Right cardiac atrium (tissue), 5 donors: ENCODE data around the gene ZGRF1. TPM values are rescaled to one million over a fixed set of nuclear protein-coding genes. Genes with fewer than 3 reads are reported as not detected.
"Not testable (repeated sequence)": the region's sequence is repeated elsewhere in the genome, so short reads cannot be mapped to it uniquely, and the experiment has no call there.

Source experiments
- ATAC-seq, 2 donors: fragments of 200-7000 bp; cut with Tn5 transposase; one replicate each; pipeline versions ENCODE4 v1.8.0 to v1.9.1; 2020; ENCODE audit warnings: moderate library complexity in 2 of 2, mild to moderate bottlenecking in 1 of 2
- DNase-seq, 3 donors: peaks; one replicate each; pipeline ENCODE4 v3.0.0-alpha.2; 2020
- H3K27ac ChIP-seq: one replicate; pipeline ENCODE4 v1.5.1; 2013; ENCODE audit warnings: mild to moderate bottlenecking, low read length, control low read depth, moderate library complexity
- H3K27me3 ChIP-seq: one replicate; pipeline ENCODE4 v1.6.1; 2013; ENCODE audit not compliant: control insufficient read depth, insufficient read depth
- H3K4me1 ChIP-seq: one replicate; pipeline ENCODE4 v1.6.1; 2013; ENCODE audit warnings: low read length; ENCODE audit not compliant: control insufficient read depth, insufficient read depth
- H3K4me3 ChIP-seq: one replicate; pipeline ENCODE4 v1.5.1; 2013; ENCODE audit warnings: low read length, control low read depth
- H3K9me3 ChIP-seq: one replicate; pipeline ENCODE4 v1.6.1; 2013; ENCODE audit warnings: low read length; ENCODE audit not compliant: control insufficient read depth
- WGBS: extraction: QIAGEN DNeasy Blood & Tissue Kit; methylation state at CpG from one replicate; pipeline ENCODE4 v1.1.7; 2013; 5-methylcytosine and 5-hydroxymethylcytosine counted together
- intact Hi-C, 4 donors: fragments of 100-400 bp; cut with DNase I; formaldehyde crosslinking; loops; one replicate each; pipeline versions ENCODE4 v1.11.0 to v1.14.0; 2022 to 2023
- polyA plus RNA-seq: library from polyadenylated mRNA; stranded (reverse); fragments of 200-250 nt; gene quantifications from one replicate; pipeline ENCODE4 v1.2.3, GENCODE V29; 2013
- total RNA-seq, 4 donors: library from RNA; stranded (reverse); fragmentation: NEBNext Ultra II Directional; extraction: Animal tissue kit (Norgen Biotek cat#: 25700); gene quantifications; one replicate each; pipeline ENCODE4 v1.2.1, GENCODE V29; 2021
- donor health status: healthy with polysubstance abuse.
- donor health status: DM: no; HTN: yes; CAD: no.
- donor health status: DM: no; HTN: no; CAD: no.
- donor health status: DM: no; HTN: yes; CAD: no; lungs with severe emphysema.
- donor health status: DM: yes; HTN: yes; CAD: no.

The ZGRF1 gene
- total and polyA plus RNA-seq, 5 donors: 1.2 to 2.5 (median 2.4) TPM

- no peaks in the 10 kb centered on the region for H3K9me3 ChIP-seq
- H3K27me3 ChIP-seq: no peaks in the 10 kb centered on the region
- DNase-seq (no peak), ATAC-seq (no peak)
- no peak overlapping the region for H3K27ac ChIP-seq
- no peak overlapping the region for H3K4me3 ChIP-seq
- no peaks in the 10 kb centered on the region for H3K4me1 ChIP-seq
- intact Hi-C loops: no loop called here
These were observed 14.9 kb upstream of the ZGRF1 start for GRCh38 chr4:112651641-112652040.

DNA sequence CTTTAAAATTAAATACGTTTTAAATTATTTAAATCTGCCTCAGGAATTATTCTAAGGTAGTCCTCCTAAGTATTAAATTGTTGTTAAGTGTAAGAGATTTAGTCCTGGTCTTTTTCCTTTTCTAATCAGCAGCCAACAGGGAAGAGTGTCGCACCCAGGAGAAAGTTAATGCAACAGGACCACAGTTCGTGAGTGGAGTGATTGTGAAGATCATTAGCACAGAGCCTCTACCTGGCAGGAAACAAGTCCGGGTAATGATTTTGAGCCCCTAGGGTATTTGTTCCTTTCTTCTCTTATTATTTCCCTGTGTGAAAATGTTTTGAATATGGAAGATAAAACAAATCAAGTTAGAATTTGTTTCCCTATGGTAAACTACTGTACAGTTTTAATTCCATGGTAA is 13.6 kb upstream of the ZGRF1 start:
- no peak for ATAC-seq

GRCh38 chr4:112649055-112649408 is 12.3 kb upstream of the ZGRF1 start:
- no peaks in the 10 kb centered on the region for H3K27me3 ChIP-seq
- no peak for ATAC-seq
- H3K9me3 ChIP-seq: no peaks in the 10 kb centered on the region
- H3K4me1 ChIP-seq: no peaks in the 10 kb centered on the region
- intact Hi-C loops: no loop called here
- WGBS: 41% methylated on average over 2 of the region's 2 CpGs
- no peak overlapping the region for H3K4me3 ChIP-seq
- no peak for DNase-seq
- no peak overlapping the region for H3K27ac ChIP-seq

More for the DNA sequence above, 13.6 kb upstream of the ZGRF1 start:
- Histone ChIP-seq H3K27ac (no peak overlapping the region), H3K27me3 (no peaks in the 10 kb centered on the region), H3K4me1 (no peaks in the 10 kb centered on the region), H3K9me3 (no peaks in the 10 kb centered on the region), H3K4me3 (no peak overlapping the region)
- no peak for DNase-seq
- 58% methylated on average over 4 of the region's 4 CpGs for WGBS
- intact Hi-C loops: no loop called here

DNA sequence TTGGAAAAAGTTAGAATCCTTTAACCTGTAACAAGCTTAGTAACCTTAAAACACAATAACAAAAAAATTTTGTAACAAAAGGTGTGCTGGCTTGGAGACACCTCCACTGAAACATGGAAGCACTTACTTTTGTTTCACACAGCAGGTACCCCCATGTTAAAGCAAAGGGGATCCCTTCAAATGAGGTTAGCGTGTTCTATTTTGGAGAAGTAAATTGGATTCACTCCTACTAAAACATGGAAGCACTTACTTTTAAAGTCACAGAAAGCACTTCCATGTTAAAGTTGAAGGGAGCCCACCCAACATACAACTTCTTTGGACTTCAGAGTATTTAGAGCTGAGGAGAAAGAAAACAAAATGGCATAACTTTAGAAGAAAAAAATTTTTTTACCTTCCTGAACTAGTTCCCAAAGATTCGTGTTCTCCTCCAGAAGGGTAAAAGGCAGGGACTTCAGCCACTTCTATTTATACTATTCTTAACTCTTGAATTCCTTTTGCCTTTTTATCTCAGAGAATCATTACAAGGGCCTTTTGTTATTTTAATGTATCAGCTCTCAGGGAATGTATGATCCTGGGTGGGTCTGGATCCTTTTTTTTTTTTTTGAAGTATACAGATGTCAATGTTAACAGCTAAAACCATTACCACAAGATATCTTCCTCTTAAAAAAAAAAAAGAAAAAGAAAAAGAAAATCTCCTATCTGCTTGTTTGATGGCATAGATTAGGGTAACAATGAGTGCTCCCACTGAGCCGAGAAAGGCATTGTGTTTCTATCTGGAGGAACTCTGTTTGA is 11.8 kb upstream of the ZGRF1 start:
- H3K27ac ChIP-seq: no peak overlapping the region
- H3K27me3 ChIP-seq: no peaks in the 10 kb centered on the region
- no peaks in the 10 kb centered on the region for H3K4me1 ChIP-seq
- DNase-seq: no peak
- no peak overlapping the region for H3K4me3 ChIP-seq
- ATAC-seq: no peak
- intact Hi-C loops: no loop called here
- no peaks in the 10 kb centered on the region for H3K9me3 ChIP-seq
- WGBS: 58% methylated on average over 3 of the region's 3 CpGs

GRCh38 chr4:112647785-112648184 is 11.1 kb upstream of the ZGRF1 start:
- DNase-seq (no peak), ATAC-seq (no peak)
- intact Hi-C loops: no loop called here
- no peak overlapping the region for H3K27ac ChIP-seq
- H3K4me3 ChIP-seq: no peak overlapping the region
- H3K4me1 ChIP-seq: no peaks in the 10 kb centered on the region
- H3K9me3 ChIP-seq: no peaks in the 10 kb centered on the region
- H3K27me3 ChIP-seq: no peaks in the 10 kb centered on the region
- 38% methylated on average over 3 of the region's 3 CpGs for WGBS

- WGBS: 64% methylated on average over 6 of the region's 6 CpGs
- no peaks in the 10 kb centered on the region for H3K27me3 ChIP-seq
- no peaks in the 10 kb centered on the region for H3K4me1 ChIP-seq
- H3K27ac ChIP-seq: no peak overlapping the region
- no peak overlapping the region for H3K4me3 ChIP-seq
- no peaks in the 10 kb centered on the region for H3K9me3 ChIP-seq
- DNase-seq (no peak), ATAC-seq (no peak)
- intact Hi-C loops: no loop called here
These were observed 10.2 kb upstream of the ZGRF1 start for GRCh38 chr4:112646632-112647537.

GRCh38 chr4:112645541-112646329 is 9.0 kb upstream of the ZGRF1 start:
- no peaks in the 10 kb centered on the region for H3K9me3 ChIP-seq
- H3K27me3 ChIP-seq: no peaks in the 10 kb centered on the region
- DNase-seq: no peak
- no peaks in the 10 kb centered on the region for H3K4me1 ChIP-seq
- H3K4me3 ChIP-seq: no peak overlapping the region
- intact Hi-C loops: no loop called here
- no peak for ATAC-seq
- WGBS: 70% methylated on average over 8 of the region's 8 CpGs
- H3K27ac ChIP-seq: no peak overlapping the region

DNA sequence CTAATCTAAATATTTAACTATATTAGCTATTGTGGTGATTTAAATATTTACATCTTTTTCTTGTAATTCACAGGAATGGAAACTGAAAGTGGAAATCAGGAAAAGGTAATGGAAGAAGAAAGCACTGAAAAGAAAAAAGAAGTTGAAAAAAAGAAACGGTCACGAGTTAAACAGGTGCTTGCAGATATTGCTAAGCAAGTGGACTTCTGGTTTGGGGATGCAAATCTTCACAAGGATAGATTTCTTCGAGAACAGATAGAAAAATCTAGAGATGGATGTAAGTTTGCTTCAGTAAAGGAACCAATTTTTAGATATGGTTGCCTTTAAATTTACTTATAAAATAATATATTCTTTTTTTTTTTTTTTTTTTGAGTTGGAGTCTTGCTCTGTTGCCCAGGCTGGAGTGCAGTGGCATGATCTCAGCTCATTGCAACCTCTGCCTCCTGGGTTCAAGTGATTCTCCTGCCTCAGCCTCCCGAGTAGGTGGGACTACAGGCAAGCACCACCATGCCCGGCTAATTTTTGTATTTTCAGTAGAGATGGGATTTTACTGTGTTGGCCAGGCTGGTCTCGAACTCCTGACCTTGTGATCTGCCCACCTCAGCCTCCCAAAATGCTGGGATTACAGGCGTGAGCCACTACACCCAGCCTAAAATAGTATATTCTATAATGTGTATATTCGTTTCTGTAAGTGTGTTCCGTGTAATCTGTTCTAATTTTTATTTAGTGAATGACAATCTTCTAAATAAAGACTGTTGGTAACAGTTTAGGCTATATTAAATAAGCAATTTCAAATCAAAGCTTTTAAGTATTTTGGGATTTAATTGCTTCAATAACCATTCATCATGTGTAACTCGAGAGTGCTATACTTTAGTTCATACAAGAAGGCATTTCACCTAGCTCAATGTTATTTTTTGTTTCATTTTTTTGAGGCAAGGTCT is 8.2 kb upstream of the ZGRF1 start:
- WGBS: 88% methylated on average over 10 of the region's 10 CpGs
- H3K4me3 ChIP-seq, DNase-seq, H3K4me1 ChIP-seq, H3K9me3 ChIP-seq, ATAC-seq, H3K27ac ChIP-seq, intact Hi-C loops, H3K27me3 ChIP-seq: not testable (repeated sequence)

- no peaks in the 10 kb centered on the region for H3K9me3 ChIP-seq
- no peaks in the 10 kb centered on the region for H3K4me1 ChIP-seq
- H3K27me3 ChIP-seq: no peaks in the 10 kb centered on the region
- intact Hi-C loops: no loop called here
- H3K4me3 ChIP-seq: no peak overlapping the region
- WGBS: 76% methylated on average over 2 of the region's 2 CpGs
- no peak for ATAC-seq
- no peak overlapping the region for H3K27ac ChIP-seq
- DNase-seq: no peak
These were observed 5.8 kb upstream of the ZGRF1 start for GRCh38 chr4:112642526-112642925.

- DNase-seq (no peak), ATAC-seq (peak in 1 of 2 donors; percentile 1)
- Histone ChIP-seq H3K4me3 (peak overlapping the region; percentile 91), H3K27ac (peak overlapping the region; percentile 55), H3K27me3 (no peaks in the 10 kb centered on the region), H3K4me1 (no peaks in the 10 kb centered on the region), H3K9me3 (no peaks in the 10 kb centered on the region)
- WGBS: under 1% methylated on average over 8 of the region's 8 CpGs
- intact Hi-C loops: loop anchor here in 2 of 4 donors (5.0 to 10.0 kb wide), 2 partner anchors 125 to 307 kb away; no protein-coding TSS in a partner anchor
These were observed 800 bp upstream of the ZGRF1 start for GRCh38 chr4:112637552-112637866.
